ENCODE measurements around the gene DHRS1.

Gene DHRS1

DNA sequence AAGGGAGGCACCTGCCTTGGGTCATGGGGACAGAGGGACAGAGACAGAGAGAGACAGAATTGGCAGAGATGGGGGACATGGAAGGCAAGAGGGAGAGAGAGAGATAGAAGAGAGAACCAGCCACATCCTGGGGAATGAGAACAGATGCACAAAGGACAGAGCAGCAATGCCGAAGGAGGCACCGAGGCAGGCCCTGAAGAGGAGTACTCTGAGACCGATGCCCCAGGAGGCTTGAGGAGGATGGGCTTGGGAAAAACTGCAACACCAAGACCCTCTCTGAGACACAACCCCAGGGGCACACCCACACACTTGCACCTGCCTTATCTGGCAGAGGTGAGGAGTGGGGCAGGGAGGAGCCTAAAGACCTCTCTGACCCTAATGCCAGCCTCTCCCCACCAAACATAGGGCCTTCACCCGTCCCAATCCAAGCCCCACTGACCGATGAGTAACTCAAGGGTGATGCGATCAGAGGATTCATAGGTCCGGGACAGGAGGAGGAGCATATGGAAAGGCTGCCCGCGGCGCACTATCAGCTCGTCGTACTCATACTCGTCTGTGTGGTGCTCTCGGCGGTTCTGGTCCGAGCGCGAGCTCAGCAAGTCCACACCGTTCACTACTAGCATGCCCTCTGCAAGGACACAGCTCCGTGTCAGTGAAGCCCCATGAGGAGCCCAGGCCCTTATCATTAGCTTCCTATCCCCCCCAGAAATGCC is 38.2 kb downstream of the DHRS1 start:
- H3K9ac ChIP-seq (ENCODE audit: low read length): no peak overlapping the region
- H3K27me3 ChIP-seq (ENCODE audit: control insufficient read depth, insufficient read depth, low read length): no peaks in the 10 kb centered on the region
- no peak overlapping the region for H3K4me3 ChIP-seq (ENCODE audit: low read length)
- no peaks in the 10 kb centered on the region for H3K9me3 ChIP-seq (ENCODE audit: control insufficient read depth, low read length)
- H3K36me3 ChIP-seq (ENCODE audit: control insufficient read depth, insufficient read depth, low read length): no peaks in the 10 kb centered on the region
- no peaks in the 10 kb centered on the region for H3K4me1 ChIP-seq (ENCODE audit: control insufficient read depth, insufficient read depth, low read length)

- Histone ChIP-seq H3K27me3 (ENCODE audit: control insufficient read depth, insufficient read depth, low read length) (no peaks in the 10 kb centered on the region), H3K9me3 (ENCODE audit: control insufficient read depth, low read length) (no peaks in the 10 kb centered on the region), H3K36me3 (ENCODE audit: control insufficient read depth, insufficient read depth, low read length) (no peaks in the 10 kb centered on the region), H3K4me1 (ENCODE audit: control insufficient read depth, insufficient read depth, low read length) (no peaks in the 10 kb centered on the region), H3K9ac (ENCODE audit: low read length) (no peak overlapping the region), H3K4me3 (ENCODE audit: low read length) (no peak overlapping the region)
These were observed 38.8 kb downstream of the DHRS1 start for GRCh38 chr14:24260780-24261157.

DNA sequence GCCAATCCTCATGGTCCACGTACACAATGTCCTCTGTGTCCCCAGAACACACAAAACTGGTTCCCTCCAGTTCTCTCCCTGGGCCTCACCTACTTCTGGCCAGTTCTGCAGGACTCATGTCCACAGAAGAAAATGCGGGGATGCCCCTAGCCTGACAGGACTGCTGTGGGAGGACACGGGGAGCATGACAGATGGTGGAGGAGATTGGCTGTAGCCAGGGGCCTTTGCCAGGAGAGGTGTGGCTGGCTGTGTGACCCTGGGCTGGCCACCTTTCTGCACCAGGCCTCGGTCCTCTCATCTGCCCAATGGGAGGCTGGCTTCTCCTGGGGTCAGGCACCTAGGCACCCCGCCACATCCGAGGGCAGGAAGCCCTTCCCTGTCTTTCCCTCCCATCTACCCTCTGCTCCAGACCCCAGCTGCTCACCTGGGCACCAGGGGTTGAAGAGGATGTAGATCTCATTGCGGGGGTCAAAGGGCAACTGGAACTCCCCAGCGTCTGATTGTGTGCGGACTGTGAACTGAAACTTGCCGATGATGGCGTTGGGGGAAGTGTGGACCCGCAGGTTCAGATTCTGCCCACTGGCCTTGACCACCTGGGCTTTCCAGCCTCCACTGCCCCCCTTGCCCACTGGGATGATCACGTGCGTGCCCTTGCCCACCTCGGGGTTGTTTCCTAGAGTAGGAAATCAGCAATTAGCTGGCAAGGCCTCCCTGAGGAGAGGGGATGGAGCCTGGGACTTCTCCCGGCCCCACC is 39.4 kb downstream of the DHRS1 start:
- Histone ChIP-seq H3K27me3 (ENCODE audit: control insufficient read depth, insufficient read depth, low read length) (no peaks in the 10 kb centered on the region), H3K4me3 (ENCODE audit: low read length) (no peak overlapping the region), H3K9ac (ENCODE audit: low read length) (no peak overlapping the region), H3K9me3 (ENCODE audit: control insufficient read depth, low read length) (no peaks in the 10 kb centered on the region), H3K4me1 (ENCODE audit: control insufficient read depth, insufficient read depth, low read length) (no peaks in the 10 kb centered on the region), H3K36me3 (ENCODE audit: control insufficient read depth, insufficient read depth, low read length) (no peaks in the 10 kb centered on the region)

DNA sequence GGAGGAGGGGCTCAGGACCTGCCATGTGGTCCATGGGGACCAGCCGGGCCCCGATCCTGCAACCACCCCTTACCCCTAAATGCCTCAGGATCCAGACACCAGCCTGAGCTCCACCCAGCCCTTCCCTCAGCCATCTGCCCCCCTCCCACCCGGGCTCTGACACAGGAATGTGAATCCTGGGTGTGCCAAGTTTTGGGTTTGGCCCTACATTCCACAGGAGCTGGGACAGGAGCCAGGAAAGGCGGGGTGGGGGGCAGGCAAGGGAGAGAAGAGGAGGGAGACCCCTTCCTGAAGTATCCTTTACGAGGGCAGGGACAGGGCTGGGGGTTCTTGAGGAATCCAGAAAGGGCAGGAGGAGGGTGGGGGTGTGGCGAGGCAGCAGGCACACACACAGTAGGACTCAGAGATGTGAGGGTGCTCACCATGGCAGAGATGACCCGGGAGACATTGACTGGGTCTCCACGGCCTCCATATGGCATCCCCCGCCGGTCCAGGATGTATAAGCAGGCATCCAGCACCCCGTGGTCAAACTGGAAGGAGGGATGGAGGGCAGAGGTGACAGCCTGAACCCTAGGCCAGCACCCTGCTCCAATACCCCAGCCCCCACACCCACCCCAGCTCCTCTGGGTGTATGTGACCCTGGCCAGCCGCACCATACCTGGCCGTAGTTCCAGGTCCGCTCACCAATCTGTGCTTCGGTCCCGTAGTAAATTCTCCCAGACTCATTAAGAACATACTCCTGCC is 40.1 kb downstream of the DHRS1 start:
- Histone ChIP-seq H3K9ac (ENCODE audit: low read length) (no peak overlapping the region), H3K27me3 (ENCODE audit: control insufficient read depth, insufficient read depth, low read length) (no peaks in the 10 kb centered on the region), H3K4me3 (ENCODE audit: low read length) (no peak overlapping the region), H3K9me3 (ENCODE audit: control insufficient read depth, low read length) (no peaks in the 10 kb centered on the region), H3K36me3 (ENCODE audit: control insufficient read depth, insufficient read depth, low read length) (no peaks in the 10 kb centered on the region), H3K4me1 (ENCODE audit: control insufficient read depth, insufficient read depth, low read length) (no peaks in the 10 kb centered on the region)

- no peaks in the 10 kb centered on the region for H3K4me1 ChIP-seq (ENCODE audit: control insufficient read depth, insufficient read depth, low read length)
- no peaks in the 10 kb centered on the region for H3K36me3 ChIP-seq (ENCODE audit: control insufficient read depth, insufficient read depth, low read length)
- H3K27me3 ChIP-seq (ENCODE audit: control insufficient read depth, insufficient read depth, low read length): no peaks in the 10 kb centered on the region
- no peak overlapping the region for H3K4me3 ChIP-seq (ENCODE audit: low read length)
- H3K9ac ChIP-seq (ENCODE audit: low read length): no peak overlapping the region
- no peaks in the 10 kb centered on the region for H3K9me3 ChIP-seq (ENCODE audit: control insufficient read depth, low read length)
These were observed 40.9 kb downstream of the DHRS1 start for GRCh38 chr14:24258548-24259265.

- Histone ChIP-seq H3K9ac (ENCODE audit: low read length) (no peak overlapping the region), H3K9me3 (ENCODE audit: control insufficient read depth, low read length) (no peaks in the 10 kb centered on the region), H3K27me3 (ENCODE audit: control insufficient read depth, insufficient read depth, low read length) (no peaks in the 10 kb centered on the region), H3K4me3 (ENCODE audit: low read length) (no peak overlapping the region), H3K4me1 (ENCODE audit: control insufficient read depth, insufficient read depth, low read length) (no peaks in the 10 kb centered on the region), H3K36me3 (ENCODE audit: control insufficient read depth, insufficient read depth, low read length) (no peaks in the 10 kb centered on the region)
These were observed 41.5 kb downstream of the DHRS1 start for GRCh38 chr14:24258119-24258518.

DNA sequence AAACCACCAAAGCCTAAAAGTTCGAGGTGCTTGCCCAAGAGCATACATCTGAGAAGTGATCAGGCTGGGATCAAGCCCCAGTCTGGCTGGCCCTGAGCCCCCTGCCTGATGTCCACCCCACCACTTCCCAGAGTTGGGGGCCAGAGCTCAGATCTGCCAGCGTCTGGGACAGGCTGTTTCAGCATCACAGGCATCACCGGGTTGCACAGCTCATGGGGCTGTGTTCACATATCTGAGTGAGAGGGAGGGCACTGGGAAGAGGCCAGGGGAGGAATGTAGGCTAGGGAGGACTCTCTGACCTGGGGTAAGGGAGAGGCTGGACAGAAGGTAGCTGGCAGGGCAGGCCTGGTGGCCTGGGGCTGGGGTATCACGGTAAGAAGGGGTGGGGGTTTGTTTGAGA is 42.6 kb downstream of the DHRS1 start:
- Histone ChIP-seq H3K9me3 (ENCODE audit: control insufficient read depth, low read length) (no peaks in the 10 kb centered on the region), H3K4me1 (ENCODE audit: control insufficient read depth, insufficient read depth, low read length) (no peaks in the 10 kb centered on the region), H3K9ac (ENCODE audit: low read length) (no peak overlapping the region), H3K4me3 (ENCODE audit: low read length) (no peak overlapping the region), H3K27me3 (ENCODE audit: control insufficient read depth, insufficient read depth, low read length) (no peaks in the 10 kb centered on the region), H3K36me3 (ENCODE audit: control insufficient read depth, insufficient read depth, low read length) (no peaks in the 10 kb centered on the region)

DNA sequence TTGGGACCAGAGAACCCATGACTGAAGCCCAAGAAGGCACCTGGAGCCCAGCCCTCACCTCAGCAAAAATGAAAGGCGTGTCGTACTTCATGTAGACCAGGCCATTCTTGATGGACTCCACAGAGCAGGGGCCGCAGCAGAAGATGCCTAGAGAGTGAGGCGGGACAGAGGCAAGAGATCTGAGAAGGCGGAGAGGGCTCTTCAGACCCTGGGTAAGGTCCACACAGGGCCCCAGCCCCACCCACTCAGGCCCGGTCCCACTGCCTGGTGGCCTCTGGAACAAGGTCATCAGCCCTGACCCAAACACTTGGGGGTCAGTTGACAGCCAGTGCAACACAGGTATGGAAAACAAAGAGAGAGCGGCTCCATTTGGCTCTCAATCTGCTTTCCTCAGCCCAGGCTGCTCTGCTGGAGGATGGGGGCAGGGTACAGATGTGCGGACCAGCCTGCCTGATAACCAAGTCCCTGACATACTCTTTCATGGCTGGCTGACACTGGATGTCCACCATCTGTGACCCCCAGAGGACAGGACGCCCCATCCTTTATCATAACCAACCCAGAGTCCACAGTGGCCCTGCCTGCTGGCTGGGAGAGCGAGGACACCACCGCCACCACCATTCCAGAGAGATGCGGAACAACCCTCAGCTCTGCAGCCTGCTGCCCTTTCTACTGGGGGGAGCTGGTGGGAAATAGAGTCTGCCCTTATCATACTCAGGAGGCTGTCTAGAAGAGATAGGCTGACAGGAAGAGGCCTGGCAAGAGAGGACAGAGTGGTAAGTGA is 43.5 kb downstream of the DHRS1 start:
- no peaks in the 10 kb centered on the region for H3K4me1 ChIP-seq (ENCODE audit: control insufficient read depth, insufficient read depth, low read length)
- H3K4me3 ChIP-seq (ENCODE audit: low read length): no peak overlapping the region
- no peaks in the 10 kb centered on the region for H3K27me3 ChIP-seq (ENCODE audit: control insufficient read depth, insufficient read depth, low read length)
- no peaks in the 10 kb centered on the region for H3K36me3 ChIP-seq (ENCODE audit: control insufficient read depth, insufficient read depth, low read length)
- no peak overlapping the region for H3K9ac ChIP-seq (ENCODE audit: low read length)
- no peaks in the 10 kb centered on the region for H3K9me3 ChIP-seq (ENCODE audit: control insufficient read depth, low read length)

DNA sequence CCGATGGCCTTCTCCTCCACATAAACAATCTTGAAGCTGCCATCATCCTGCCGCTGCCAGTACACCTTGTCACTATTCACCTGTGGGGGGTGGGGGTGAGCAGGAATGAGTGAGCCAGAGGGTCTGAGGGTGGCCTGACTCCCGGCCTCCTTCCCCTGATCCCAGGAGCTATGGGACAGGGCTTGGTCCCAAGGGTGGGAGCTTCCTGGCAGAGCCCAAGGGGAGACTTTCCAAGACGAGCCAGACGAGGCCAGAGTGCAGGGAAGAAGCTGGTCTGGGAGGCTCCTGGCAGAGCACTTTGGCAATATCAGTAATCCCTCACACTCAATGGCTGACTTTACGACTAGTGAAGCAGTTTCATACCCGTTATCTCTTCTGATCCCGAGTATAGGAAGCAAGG is 44.1 kb downstream of the DHRS1 start:
- no peak overlapping the region for H3K4me3 ChIP-seq (ENCODE audit: low read length)
- H3K27me3 ChIP-seq (ENCODE audit: control insufficient read depth, insufficient read depth, low read length): no peaks in the 10 kb centered on the region
- no peaks in the 10 kb centered on the region for H3K36me3 ChIP-seq (ENCODE audit: control insufficient read depth, insufficient read depth, low read length)
- H3K4me1 ChIP-seq (ENCODE audit: control insufficient read depth, insufficient read depth, low read length): no peaks in the 10 kb centered on the region
- H3K9ac ChIP-seq (ENCODE audit: low read length): no peak overlapping the region
- H3K9me3 ChIP-seq (ENCODE audit: control insufficient read depth, low read length): no peaks in the 10 kb centered on the region

- no peaks in the 10 kb centered on the region for H3K36me3 ChIP-seq (ENCODE audit: control insufficient read depth, insufficient read depth, low read length)
- H3K9ac ChIP-seq (ENCODE audit: low read length): no peak overlapping the region
- no peaks in the 10 kb centered on the region for H3K9me3 ChIP-seq (ENCODE audit: control insufficient read depth, low read length)
- H3K27me3 ChIP-seq (ENCODE audit: control insufficient read depth, insufficient read depth, low read length): no peaks in the 10 kb centered on the region
- no peaks in the 10 kb centered on the region for H3K4me1 ChIP-seq (ENCODE audit: control insufficient read depth, insufficient read depth, low read length)
- no peak overlapping the region for H3K4me3 ChIP-seq (ENCODE audit: low read length)
These were observed 44.8 kb downstream of the DHRS1 start for GRCh38 chr14:24254630-24255392.

GRCh38 chr14:24253936-24254335 is 45.6 kb downstream of the DHRS1 start:
- Histone ChIP-seq H3K4me3 (ENCODE audit: low read length) (no peak overlapping the region), H3K9me3 (ENCODE audit: control insufficient read depth, low read length) (no peaks in the 10 kb centered on the region), H3K36me3 (ENCODE audit: control insufficient read depth, insufficient read depth, low read length) (no peaks in the 10 kb centered on the region), H3K27me3 (ENCODE audit: control insufficient read depth, insufficient read depth, low read length) (no peaks in the 10 kb centered on the region), H3K9ac (ENCODE audit: low read length) (no peak overlapping the region), H3K4me1 (ENCODE audit: control insufficient read depth, insufficient read depth, low read length) (no peaks in the 10 kb centered on the region)
